KG1 (cell line): ENCODE results near the gene TMEM178A.
"Not testable (repeated sequence)": the region's sequence is repeated elsewhere in the genome, so short reads cannot be mapped to it uniquely, and the experiment has no call there.

Experiments used
- DNase-seq: peaks from one replicate; lab custom pipeline; 2025; lab: John Stamatoyannopoulos, UW

TMEM178A gene

GRCh38 chr2:39665811-39666490 lies at the start of gene TMEM178A:
Gene TMEM178A, plus strand, starts transcription at chr2:39665917. Its CDS starts 58 bp downstream, at chr2:39665975.
- DNase-seq = no peak

DNA sequence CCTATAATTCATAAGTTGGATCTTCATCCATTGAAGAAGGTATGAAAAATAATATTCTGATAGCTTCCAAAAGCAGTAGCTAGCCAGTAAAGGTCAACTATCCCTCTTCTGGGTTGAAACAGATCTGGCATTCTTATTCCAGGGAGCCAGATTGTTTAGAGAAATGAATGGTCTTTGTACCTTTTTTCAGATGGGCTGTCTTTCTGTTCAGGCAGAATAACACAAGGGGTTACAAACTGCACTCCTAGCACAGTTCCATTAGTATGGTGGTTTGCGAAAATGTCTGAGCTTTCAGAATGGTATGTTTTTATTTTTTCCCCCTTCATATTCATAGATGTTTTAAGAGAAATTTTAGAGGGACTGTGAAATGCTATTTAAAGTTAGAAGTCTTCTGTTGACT lies 47.5 kb upstream of the TMEM178A start:
- DNase-seq = no peak

- DNase-seq = no peak
These were observed 47.0 kb upstream of the TMEM178A start for GRCh38 chr2:39618736-39619135.

- DNase-seq = peak; percentile 88
These were observed 45.6 kb upstream of the TMEM178A start for GRCh38 chr2:39620067-39620466.

- DNase-seq = no peak
These were observed 44.1 kb upstream of the TMEM178A start for GRCh38 chr2:39621596-39621995.

GRCh38 chr2:39622860-39623259 lies 42.9 kb upstream of the TMEM178A start:
- DNase-seq = no peak

DNA sequence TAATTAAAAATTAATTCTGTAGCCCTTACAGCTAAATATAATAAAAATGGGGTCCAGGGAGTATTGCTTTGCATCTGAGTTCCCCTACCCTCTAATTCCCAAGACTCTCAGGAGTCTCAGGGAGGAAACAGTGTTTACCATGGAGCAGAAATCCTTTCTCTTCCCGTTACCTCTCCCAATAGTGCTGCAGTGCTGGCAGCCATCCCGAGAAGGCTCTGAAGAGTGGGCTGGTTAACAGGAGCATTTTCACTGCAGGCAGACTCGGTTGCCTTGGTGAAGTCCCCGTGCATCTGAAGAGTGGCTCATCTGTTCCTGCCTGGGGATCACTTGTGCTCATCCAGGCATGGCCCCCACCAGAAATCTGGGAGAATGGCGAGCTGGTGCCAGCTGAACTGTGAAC lies 41.8 kb upstream of the TMEM178A start:
- DNase-seq = no peak

DNA sequence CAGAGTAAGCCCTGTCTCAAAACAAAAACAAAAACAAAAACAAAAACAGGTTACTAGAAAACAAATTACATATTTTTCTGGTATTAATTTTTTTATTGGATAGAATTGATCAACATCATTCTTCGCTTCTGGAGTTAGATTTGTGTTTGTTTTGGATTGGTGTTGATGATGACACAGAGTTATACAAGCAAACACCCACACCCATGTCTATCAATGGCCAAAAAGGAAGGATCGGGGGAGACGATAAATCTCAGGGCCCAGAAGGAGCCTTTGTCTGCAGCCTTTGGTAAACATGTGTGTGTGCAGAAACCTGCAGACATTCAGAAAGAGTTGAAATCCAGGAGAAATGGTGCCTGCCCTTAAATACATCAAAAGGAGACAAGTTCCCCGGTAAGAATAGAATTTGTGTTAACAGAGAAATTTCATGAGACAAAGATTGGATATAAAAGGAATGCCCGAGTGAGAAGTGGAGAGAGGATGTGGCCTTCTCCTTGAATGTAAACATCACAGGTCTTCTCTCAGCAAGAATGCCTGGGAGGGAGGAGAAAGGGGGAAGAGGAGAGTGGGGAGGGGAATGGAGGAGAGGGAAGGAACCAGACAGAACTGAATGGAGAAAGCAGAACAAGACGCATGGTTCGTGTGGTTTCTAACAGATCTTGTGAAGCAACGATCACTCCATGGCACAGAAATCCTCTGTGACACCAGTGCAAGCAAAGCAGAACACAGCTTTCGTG lies 40.4 kb upstream of the TMEM178A start:
- no peak for DNase-seq

GRCh38 chr2:39625927-39626270 lies 39.8 kb upstream of the TMEM178A start:
- DNase-seq = no peak

DNA sequence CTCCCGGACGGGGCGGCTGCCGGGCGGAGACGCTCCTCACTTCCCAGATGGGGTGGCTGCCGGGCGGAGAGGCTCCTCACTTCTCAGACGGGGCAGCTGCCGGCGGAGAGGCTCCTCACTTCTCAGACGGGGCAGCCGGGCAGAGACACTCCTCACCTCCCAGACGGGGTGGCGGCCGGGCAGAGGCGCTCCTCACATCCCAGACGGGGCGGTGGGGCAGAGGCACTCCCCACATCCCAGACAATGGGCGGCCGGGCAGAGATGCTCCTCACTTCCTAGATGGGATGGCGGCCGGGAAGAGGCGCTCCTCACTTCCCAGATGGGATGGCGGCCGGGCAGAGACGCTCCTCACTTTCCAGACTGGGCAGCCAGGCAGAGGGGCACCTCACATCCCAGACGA lies 37.4 kb upstream of the TMEM178A start:
- not testable (repeated sequence) for DNase-seq

DNA sequence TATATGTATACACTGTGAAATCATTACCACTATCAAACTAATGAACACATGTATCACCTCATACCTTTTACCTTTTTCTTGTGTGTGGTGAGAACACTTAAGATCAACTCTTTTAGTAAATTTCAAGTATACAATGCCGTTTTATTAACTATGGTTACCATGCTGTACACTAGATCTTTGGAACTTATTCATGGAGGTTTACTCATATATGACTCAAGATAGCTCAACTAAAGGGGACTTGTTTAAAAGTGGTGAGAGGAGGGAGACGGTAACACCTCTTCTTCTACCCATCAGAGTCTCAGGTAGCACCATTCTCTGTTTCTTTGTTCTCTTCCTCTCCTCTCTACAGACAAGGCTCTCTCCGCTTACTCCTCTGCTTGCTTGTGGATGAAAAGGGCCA lies 36.1 kb upstream of the TMEM178A start:
- DNase-seq = no peak

DNA sequence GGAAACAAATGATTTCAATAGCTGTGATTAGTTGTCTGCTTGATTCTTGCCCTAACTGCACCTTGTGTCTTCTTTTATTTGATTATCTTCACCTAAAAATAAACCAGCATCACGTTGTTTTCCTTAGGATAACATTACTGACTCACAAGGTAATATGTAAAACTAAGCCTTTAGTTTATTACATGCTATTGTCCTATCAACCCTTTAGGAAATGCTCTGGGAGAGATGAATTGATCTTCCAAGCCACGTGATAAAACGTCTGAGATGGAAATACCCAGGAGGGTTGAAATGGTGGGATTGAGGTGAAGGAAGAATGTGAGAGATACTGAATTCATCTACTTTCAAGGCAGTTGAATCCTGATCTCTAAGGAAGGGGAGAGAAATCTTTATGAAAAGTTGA lies 34.5 kb upstream of the TMEM178A start:
- no peak for DNase-seq

DNA sequence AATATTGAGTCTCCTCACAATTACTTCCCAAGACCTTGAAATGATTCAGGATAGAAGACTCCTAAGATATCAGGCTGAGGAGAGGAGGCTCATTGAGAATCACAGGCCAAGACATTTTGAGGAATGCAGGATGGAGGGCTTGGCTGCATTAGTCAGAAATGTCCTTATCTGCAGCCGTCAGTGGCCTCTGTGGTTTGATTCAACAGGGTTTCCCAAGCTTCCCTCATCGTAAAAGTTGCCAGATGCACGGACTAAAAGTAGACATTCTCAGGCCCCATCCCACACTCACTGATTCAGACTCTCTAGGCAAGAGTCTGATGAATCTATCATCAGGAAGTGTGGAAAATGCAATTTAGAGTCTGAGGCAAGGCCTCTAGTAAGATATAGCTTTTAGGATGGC lies 34.0 kb upstream of the TMEM178A start:
- no peak for DNase-seq

- no peak for DNase-seq
These were observed 32.8 kb upstream of the TMEM178A start for GRCh38 chr2:39632876-39633275.

GRCh38 chr2:39636306-39636705 lies 29.4 kb upstream of the TMEM178A start:
- no peak for DNase-seq

DNA sequence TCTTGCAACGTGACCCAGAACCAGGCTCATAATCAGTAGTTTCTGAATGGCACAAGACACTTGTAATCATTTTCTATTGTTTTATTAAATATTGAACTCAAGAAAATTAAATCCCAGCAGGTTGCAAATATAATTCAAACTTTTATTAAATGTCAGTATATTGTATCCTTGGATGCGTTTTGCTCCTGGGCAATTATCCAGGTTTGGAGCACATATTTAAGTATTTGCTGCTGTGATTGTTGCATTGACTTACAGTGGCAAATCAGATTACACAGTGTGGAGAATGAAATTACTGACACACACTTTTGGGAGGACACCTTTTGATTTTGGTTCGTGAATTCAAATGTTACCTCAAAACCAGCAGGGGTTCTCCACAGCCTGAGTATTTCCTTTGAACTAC lies 27.1 kb upstream of the TMEM178A start:
- no peak for DNase-seq

DNA sequence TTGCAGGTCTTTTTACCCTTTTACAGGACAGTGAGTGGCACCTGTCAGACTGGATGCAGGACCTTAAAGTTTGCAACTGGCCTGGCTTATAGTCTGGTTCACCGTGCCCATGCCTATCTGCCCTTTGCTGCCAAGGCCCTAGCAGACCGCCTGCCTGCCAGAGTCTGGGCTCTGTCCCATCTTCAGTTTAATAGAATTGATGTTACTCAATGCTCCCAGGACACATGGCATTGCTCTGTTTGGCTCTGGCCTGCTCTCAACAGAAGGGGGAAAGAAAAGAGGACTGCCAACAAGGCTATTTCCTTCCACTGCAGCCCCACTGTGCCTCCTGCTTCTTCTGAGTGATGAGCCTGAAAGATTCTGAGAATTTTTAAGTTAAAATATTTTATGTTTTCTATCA lies 25.6 kb upstream of the TMEM178A start:
- no peak for DNase-seq

DNA sequence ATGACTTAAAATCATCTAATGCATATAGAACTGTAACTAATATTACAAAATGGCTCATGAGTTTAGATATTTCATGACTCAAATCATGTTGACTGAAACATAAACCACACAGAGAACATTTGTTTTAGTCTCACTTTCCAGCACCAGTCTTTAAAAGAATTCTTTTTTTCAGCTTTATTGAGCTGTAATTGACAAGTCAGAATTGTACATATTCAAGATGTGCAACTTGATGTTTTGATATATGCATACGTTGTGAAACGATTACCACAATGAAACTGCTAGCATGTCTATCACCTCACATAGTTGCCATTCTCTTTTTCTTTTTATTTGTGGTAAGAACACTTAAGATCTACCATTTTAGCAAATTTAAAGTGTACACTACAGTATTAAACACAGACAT lies 25.0 kb upstream of the TMEM178A start:
- DNase-seq = no peak

- no peak for DNase-seq
These were observed 24.1 kb upstream of the TMEM178A start for GRCh38 chr2:39641635-39642034.

- no peak for DNase-seq
These were observed 23.5 kb upstream of the TMEM178A start for GRCh38 chr2:39642051-39642718.

DNA sequence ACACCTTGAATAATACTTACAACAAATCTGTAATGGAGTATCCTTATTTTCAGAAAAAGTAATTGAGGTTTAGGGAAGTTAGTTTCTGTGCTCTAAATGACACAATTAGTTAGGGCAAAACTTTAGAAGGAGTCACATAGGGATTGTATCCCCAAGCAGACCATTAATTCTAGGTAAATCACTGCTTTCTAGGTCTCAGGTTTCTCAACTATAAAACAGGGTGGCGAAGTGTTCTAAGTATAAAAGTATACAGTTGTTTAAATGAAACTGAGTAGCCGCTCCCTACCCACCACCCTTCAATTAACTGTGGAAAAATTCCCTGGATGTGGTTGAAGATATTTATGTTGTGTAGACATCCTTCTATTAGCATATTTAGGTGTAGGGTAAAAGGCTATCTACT lies 19.9 kb upstream of the TMEM178A start:
- DNase-seq = no peak

GRCh38 chr2:39646267-39646666 lies 19.4 kb upstream of the TMEM178A start:
- DNase-seq = no peak

GRCh38 chr2:39647104-39647765 lies 18.5 kb upstream of the TMEM178A start:
- DNase-seq = no peak
